Loucy (cell line): Measurements from ENCODE around the gene MYO18A.
"Not testable (repeated sequence)": the region's sequence is repeated elsewhere in the genome, so short reads cannot be mapped to it uniquely, and the experiment has no call there.

Source experiments
- H2AFZ ChIP-seq: fragments of 200-600 bp; sonication (generic); 2 replicates; pipeline ENCODE4 v1.6.0; 2016; ENCODE audit warnings: antibody characterized with exemption, mild to moderate bottlenecking, low read length, moderate library complexity
- H3F3A ChIP-seq: fragments of 200-600 bp; 2 replicates; pipeline ENCODE4 v1.6.0; 2016; ENCODE audit warnings: antibody characterized with exemption, low read depth, mild to moderate bottlenecking
- H3K27me3 ChIP-seq: fragments of 200-600 bp; sonication (generic); 2 replicates; pipeline ENCODE4 v1.6.1; 2014; ENCODE audit warnings: low read length, mild to moderate bottlenecking; ENCODE audit not compliant: insufficient read depth, poor library complexity, severe bottlenecking
- H3K36me3 ChIP-seq: fragments of 200-600 bp; sonication (generic); 2 replicates; pipeline ENCODE4 v1.6.1; 2016; ENCODE audit warnings: low read length; ENCODE audit not compliant: insufficient read depth
- H3K4me1 ChIP-seq: fragments of 200-600 bp; sonication (generic); 2 replicates; pipeline ENCODE4 v1.5.1; 2014; ENCODE audit warnings: low read length, mild to moderate bottlenecking; ENCODE audit not compliant: insufficient read depth, poor library complexity, severe bottlenecking
- H3K4me2 ChIP-seq: fragments of 200-600 bp; sonication (generic); 2 replicates; pipeline ENCODE4 v1.6.0; 2014; ENCODE audit warnings: antibody characterized with exemption, low read length, low read depth, mild to moderate bottlenecking; ENCODE audit not compliant: poor library complexity, severe bottlenecking
- H3K4me3 ChIP-seq: fragments of 200-600 bp; sonication (generic); 2 replicates; pipeline ENCODE4 v1.5.1; 2014; ENCODE audit warnings: low read length, mild to moderate bottlenecking, mixed read lengths; ENCODE audit not compliant: poor library complexity, severe bottlenecking
- H3K79me2 ChIP-seq: fragments of 200-600 bp; sonication (generic); 2 replicates; pipeline ENCODE4 v1.6.1; 2014; ENCODE audit warnings: low read length; ENCODE audit not compliant: insufficient read depth
- H3K9ac ChIP-seq: fragments of 200-600 bp; sonication (generic); 2 replicates; pipeline ENCODE4 v1.6.0; 2014; ENCODE audit warnings: mild to moderate bottlenecking, low read depth, low read length, moderate library complexity; ENCODE audit not compliant: poor library complexity, severe bottlenecking
- H3K9me2 ChIP-seq: fragments of 200-600 bp; sonication (generic); replicated peaks from 2 replicates; pipeline ENCODE4 v1.6.1; 2016; ENCODE audit warnings: low read depth, low read length, mixed read lengths
- H3K9me3 ChIP-seq: fragments of 200-600 bp; sonication (generic); 2 replicates; pipeline ENCODE4 v1.6.1; 2014; ENCODE audit warnings: mild to moderate bottlenecking, antibody characterized with exemption, low read length, low read depth; ENCODE audit not compliant: insufficient read depth
- H4K20me1 ChIP-seq: fragments of 200-600 bp; sonication (generic); 2 replicates; pipeline ENCODE4 v1.6.0; 2014; ENCODE audit warnings: antibody characterized with exemption, low read length, mild to moderate bottlenecking; ENCODE audit not compliant: insufficient read depth, poor library complexity, severe bottlenecking
- EZH2phosphoT487 ChIP-seq: fragments of 200-600 bp; IDR thresholded peaks from 2 replicates; pipeline ENCODE4 v1.6.1; 2018; ENCODE audit warnings: antibody characterized with exemption, mild to moderate bottlenecking, moderate library complexity, borderline replicate concordance
- TF ChIP-seq, protein P1 (sequence below): fragments of 200-600 bp; sonication (generic); conservative IDR thresholded peaks from 2 replicates; pipeline ENCODE4 v1.5.1; 2014; ENCODE audit warnings: mild to moderate bottlenecking, antibody characterized with exemption, low read length

MYO18A gene

GRCh38 chr17:29169806-29170591 lies 10.2 kb downstream of the MYO18A start:
- no peak for TF ChIP-seq EZH2phosphoT487
- TF ChIP-seq, protein P1, sequence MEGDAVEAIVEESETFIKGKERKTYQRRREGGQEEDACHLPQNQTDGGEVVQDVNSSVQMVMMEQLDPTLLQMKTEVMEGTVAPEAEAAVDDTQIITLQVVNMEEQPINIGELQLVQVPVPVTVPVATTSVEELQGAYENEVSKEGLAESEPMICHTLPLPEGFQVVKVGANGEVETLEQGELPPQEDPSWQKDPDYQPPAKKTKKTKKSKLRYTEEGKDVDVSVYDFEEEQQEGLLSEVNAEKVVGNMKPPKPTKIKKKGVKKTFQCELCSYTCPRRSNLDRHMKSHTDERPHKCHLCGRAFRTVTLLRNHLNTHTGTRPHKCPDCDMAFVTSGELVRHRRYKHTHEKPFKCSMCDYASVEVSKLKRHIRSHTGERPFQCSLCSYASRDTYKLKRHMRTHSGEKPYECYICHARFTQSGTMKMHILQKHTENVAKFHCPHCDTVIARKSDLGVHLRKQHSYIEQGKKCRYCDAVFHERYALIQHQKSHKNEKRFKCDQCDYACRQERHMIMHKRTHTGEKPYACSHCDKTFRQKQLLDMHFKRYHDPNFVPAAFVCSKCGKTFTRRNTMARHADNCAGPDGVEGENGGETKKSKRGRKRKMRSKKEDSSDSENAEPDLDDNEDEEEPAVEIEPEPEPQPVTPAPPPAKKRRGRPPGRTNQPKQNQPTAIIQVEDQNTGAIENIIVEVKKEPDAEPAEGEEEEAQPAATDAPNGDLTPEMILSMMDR = no peak
- no peak overlapping the region for H3K9ac ChIP-seq

DNA sequence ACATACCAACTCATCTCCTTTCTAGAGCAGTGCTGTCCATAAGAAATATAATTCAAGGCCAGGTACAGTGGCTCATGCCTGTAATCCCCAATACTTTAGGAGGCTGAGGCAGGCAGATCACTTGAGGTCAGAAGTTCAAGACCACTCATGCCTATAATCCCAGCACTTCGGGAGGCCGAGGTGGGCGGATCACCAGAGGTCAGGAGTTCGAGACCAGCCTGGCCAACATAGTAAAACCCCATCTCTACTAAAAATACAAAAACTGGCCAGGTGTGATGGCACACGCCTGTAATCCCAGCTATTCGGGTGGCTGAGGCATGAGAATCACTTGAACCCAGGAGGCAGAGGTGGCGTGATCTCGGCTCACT lies 11.5 kb downstream of the MYO18A start:
- H3K27me3 ChIP-seq, H3K79me2 ChIP-seq, H3K36me3 ChIP-seq, H3K9me2 ChIP-seq, H3K4me3 ChIP-seq, H3F3A ChIP-seq, H4K20me1 ChIP-seq, H3K4me2 ChIP-seq, H3K4me1 ChIP-seq, H2AFZ ChIP-seq, H3K9ac ChIP-seq, H3K9me3 ChIP-seq: not testable (repeated sequence)

More at GRCh38 chr17:29169806-29170591, 10.2 kb downstream of the MYO18A start:
- Histone ChIP-seq H3F3A (no peaks in the 10 kb centered on the region), H3K9me2 (no peaks in the 10 kb centered on the region), H3K79me2 (no peaks in the 10 kb centered on the region), H3K36me3 (no peaks in the 10 kb centered on the region), H3K4me1 (no peaks in the 10 kb centered on the region), H2AFZ (no peak overlapping the region), H3K27me3 (no peaks in the 10 kb centered on the region), H3K9me3 (no peaks in the 10 kb centered on the region), H3K4me3 (no peak overlapping the region), H3K4me2 (no peak overlapping the region), H4K20me1 (no peaks in the 10 kb centered on the region)

DNA sequence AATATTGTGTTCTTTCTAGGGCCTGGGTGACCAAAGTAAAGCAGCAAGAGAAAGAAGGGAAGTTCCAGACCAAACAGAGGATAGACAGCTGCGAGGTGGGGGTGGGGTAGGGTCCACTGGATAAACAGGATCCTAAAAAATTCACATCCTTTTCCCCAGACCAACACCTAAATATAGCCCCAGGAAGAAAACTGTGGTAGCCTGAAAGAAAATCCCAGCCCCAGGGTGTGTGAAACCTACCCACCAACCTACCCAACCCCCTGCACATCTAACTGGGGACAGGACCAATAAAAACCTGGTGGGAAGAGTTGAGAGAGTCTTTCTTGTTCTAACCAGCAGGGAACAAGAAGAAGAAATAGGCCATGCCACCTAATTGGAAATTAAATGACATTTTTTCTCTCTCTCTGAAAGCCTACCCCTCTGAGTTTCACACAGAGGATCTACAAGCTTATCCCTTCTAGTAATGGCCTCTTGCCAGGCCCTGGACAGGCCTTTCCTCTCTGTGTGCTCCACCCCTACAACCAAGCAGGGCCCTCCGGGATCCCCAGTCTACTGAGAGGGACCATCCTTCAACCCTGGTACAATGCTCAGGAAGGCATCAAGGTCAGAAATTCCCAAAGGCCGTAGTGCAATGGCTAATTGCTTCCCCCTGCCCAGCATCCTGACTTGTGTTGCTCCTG lies 12.0 kb downstream of the MYO18A start:
- Histone ChIP-seq H3F3A (no peaks in the 10 kb centered on the region), H3K4me3 (no peak overlapping the region), H3K4me2 (no peak overlapping the region), H3K9me3 (no peaks in the 10 kb centered on the region), H3K27me3 (no peaks in the 10 kb centered on the region), H4K20me1 (no peaks in the 10 kb centered on the region), H3K9ac (no peak overlapping the region), H3K36me3 (no peaks in the 10 kb centered on the region), H3K9me2 (no peaks in the 10 kb centered on the region), H3K4me1 (no peaks in the 10 kb centered on the region), H2AFZ (no peak overlapping the region), H3K79me2 (no peaks in the 10 kb centered on the region)
- TF ChIP-seq EZH2phosphoT487 = no peak

- H3K27me3 ChIP-seq = no peaks in the 10 kb centered on the region
- H3K36me3 ChIP-seq = no peaks in the 10 kb centered on the region
- no peaks in the 10 kb centered on the region for H3K9me2 ChIP-seq
- H2AFZ ChIP-seq = no peak overlapping the region
- H3K4me3 ChIP-seq = no peak overlapping the region
- H3F3A ChIP-seq = no peaks in the 10 kb centered on the region
- H3K4me2 ChIP-seq = no peak overlapping the region
- H3K79me2 ChIP-seq = no peaks in the 10 kb centered on the region
- H3K4me1 ChIP-seq = no peaks in the 10 kb centered on the region
- no peaks in the 10 kb centered on the region for H3K9me3 ChIP-seq
- H4K20me1 ChIP-seq = no peaks in the 10 kb centered on the region
- TF ChIP-seq EZH2phosphoT487 = no peak
- TF ChIP-seq, protein P1 = no peak
- H3K9ac ChIP-seq = no peak overlapping the region
These were observed 12.7 kb downstream of the MYO18A start for GRCh38 chr17:29167393-29168078.
